K562 (cell line): ENCODE data around the gene UBR3. TPM values are rescaled to one million over a fixed set of nuclear protein-coding genes. Genes with fewer than 3 reads are reported as not detected.

Experiments used
- BRD9 ChIP-seq: fragments of 450-650 bp; IDR thresholded peaks from 2 replicates; pipeline ENCODE4 v1.6.1; 2018; ENCODE audit warnings: low read depth; ENCODE audit not compliant: partially characterized antibody
- CEBPB ChIP-seq: fragments of 450-650 bp; IDR thresholded peaks from 2 replicates; pipeline ENCODE4 v1.6.1; 2016; ENCODE audit warnings: missing genetic modification characterization, missing compliant biosample characterization
- CEBPG ChIP-seq, 3 experiments: fragments of 200-800 bp in 1 of 3; sonication (Bioruptor generic) in 1 of 3; sonication (generic) in 1 of 3; formaldehyde crosslinking in 1 of 3; IDR thresholded peaks in 2 of 3; conservative IDR thresholded peaks in 1 of 3; 2 replicates each; pipeline versions ENCODE4 v1.6.1 to v1.8.0; 2016 to 2022; ENCODE audit warnings: missing compliant biosample characterization in 2 of 3, missing genetic modification characterization in 2 of 3, mild to moderate bottlenecking in 1 of 3, missing genetic modification reagents in 1 of 3
- ELF1 ChIP-seq: fragments of 200-800 bp; sonication (Bioruptor generic); IDR thresholded peaks from 2 replicates; pipeline ENCODE4 v1.6.1; 2016; ENCODE audit warnings: missing genetic modification characterization, missing compliant biosample characterization
- HDGF ChIP-seq: fragments of 450-650 bp; IDR thresholded peaks from 2 replicates; pipeline ENCODE4 v1.6.1; 2016
- POU5F1 ChIP-seq: fragments of 150-350 bp; IDR thresholded peaks from 2 replicates; pipeline ENCODE4 v1.6.1; 2014; ENCODE audit warnings: borderline replicate concordance, low read length, low read depth, mild to moderate bottlenecking; ENCODE audit not compliant: partially characterized antibody
- TAF9B ChIP-seq: fragments of 450-650 bp; IDR thresholded peaks from 2 replicates; pipeline ENCODE4 v1.6.1; 2018; ENCODE audit warnings: mild to moderate bottlenecking; ENCODE audit not compliant: partially characterized antibody
- ZNF583 ChIP-seq: fragments of 250-450 bp; sonication (Bioruptor Pico); IDR thresholded peaks from 2 replicates; pipeline ENCODE4 v1.4.0; 2020
- ZNF740 ChIP-seq, 3 experiments: fragments of 200-800 bp in 1 of 3; sonication (Bioruptor generic) in 1 of 3; sonication (generic) in 1 of 3; formaldehyde crosslinking in 1 of 3; IDR thresholded peaks; 2 replicates each; pipeline versions ENCODE4 v1.6.1 to v1.8.0; 2016 to 2022; ENCODE audit warnings: mild to moderate bottlenecking in 2 of 3, missing compliant biosample characterization in 2 of 3, missing genetic modification characterization in 2 of 3, missing genetic modification reagents in 1 of 3
- polyA plus RNA-seq, 8 experiments: library from polyadenylated mRNA; depleted of rRNA in 4 of 8; stranded (reverse) in 5 of 8; unstranded in 3 of 8; fragments of >200 nt; fragmentation: Nextera tagmentation in 2 of 8; fragmentation: Illumina TruSeq in 1 of 8; extraction: Ambion mirVana in 2 of 8; extraction: Trizol in 1 of 8; gene quantifications; 2 replicates each; pipeline versions ENCODE4 v1.2.1 to v1.2.3, GENCODE V29; 2011 to 2014; ENCODE audit warnings: inconsistent platforms in 1 of 8, missing spikeins in 1 of 8
- total RNA-seq, 7 experiments: library from RNA; depleted of rRNA in 6 of 7; stranded (reverse); fragments of >200 nt in 6 of 7; fragmentation: Illumina TruSeq in 2 of 7; extraction: Trizol in 2 of 7; gene quantifications; 2 replicates each; pipeline versions ENCODE4 v1.2.1 to v1.2.3, GENCODE V29; 2011 to 2021; ENCODE audit warnings: low replicate concordance in 1 of 7
- TF ChIP-seq, protein P1 (sequence below): sonication (generic); formaldehyde crosslinking; IDR thresholded peaks from 2 replicates; pipeline ENCODE4 v1.8.1; 2023; ENCODE audit warnings: missing genetic modification reagents, mild to moderate bottlenecking, borderline replicate concordance
- TF ChIP-seq, protein P2 (sequence below): fragments of 250-450 bp; sonication (Bioruptor Pico); IDR thresholded peaks from 2 replicates; pipeline ENCODE4 v1.8.0; 2022; ENCODE audit warnings: moderate library complexity, mild to moderate bottlenecking, inconsistent platforms
- TF ChIP-seq, protein P3 (sequence below): sonication (generic); formaldehyde crosslinking; IDR thresholded peaks from 2 replicates; pipeline ENCODE4 v1.8.1; 2023; ENCODE audit warnings: mild to moderate bottlenecking, missing genetic modification reagents, moderate library complexity

Gene UBR3
- total and polyA plus RNA-seq, 9 of the 15 experiments (the other 6 are each of a cell fraction or from before 2014, with no cell fraction given), result 14.4 to 63.5 (median 40.4) TPM

- TF ChIP-seq ZNF740 (CRISPR knock-in tag; IDR thresholded peaks at IDR 0.05) (no peak), ZNF740 (tag; IDR thresholded peaks at IDR 0.05) (no peak), CEBPB (0 out of 2 replicates have a peak, but pooled peaks have one; percentile 12), HDGF (no peak), ZNF583 (CRISPR knock-in tag) (no peak), ELF1 (tag) (no peak), BRD9 (no peak), POU5F1 (no peak), CEBPG (CRISPR knock-in tag; IDR thresholded peaks at IDR 0.05) (no peak), CEBPG (tag; conservative IDR thresholded peaks at IDR 0.05 in 1 of 2, IDR thresholded peaks at IDR 0.05 in 1 of 2) (peak in 1 of 2 experiments; percentile 65; a peak in 2 of 4 replicates), TAF9B (no peak)
- TF ChIP-seq, protein P1, sequence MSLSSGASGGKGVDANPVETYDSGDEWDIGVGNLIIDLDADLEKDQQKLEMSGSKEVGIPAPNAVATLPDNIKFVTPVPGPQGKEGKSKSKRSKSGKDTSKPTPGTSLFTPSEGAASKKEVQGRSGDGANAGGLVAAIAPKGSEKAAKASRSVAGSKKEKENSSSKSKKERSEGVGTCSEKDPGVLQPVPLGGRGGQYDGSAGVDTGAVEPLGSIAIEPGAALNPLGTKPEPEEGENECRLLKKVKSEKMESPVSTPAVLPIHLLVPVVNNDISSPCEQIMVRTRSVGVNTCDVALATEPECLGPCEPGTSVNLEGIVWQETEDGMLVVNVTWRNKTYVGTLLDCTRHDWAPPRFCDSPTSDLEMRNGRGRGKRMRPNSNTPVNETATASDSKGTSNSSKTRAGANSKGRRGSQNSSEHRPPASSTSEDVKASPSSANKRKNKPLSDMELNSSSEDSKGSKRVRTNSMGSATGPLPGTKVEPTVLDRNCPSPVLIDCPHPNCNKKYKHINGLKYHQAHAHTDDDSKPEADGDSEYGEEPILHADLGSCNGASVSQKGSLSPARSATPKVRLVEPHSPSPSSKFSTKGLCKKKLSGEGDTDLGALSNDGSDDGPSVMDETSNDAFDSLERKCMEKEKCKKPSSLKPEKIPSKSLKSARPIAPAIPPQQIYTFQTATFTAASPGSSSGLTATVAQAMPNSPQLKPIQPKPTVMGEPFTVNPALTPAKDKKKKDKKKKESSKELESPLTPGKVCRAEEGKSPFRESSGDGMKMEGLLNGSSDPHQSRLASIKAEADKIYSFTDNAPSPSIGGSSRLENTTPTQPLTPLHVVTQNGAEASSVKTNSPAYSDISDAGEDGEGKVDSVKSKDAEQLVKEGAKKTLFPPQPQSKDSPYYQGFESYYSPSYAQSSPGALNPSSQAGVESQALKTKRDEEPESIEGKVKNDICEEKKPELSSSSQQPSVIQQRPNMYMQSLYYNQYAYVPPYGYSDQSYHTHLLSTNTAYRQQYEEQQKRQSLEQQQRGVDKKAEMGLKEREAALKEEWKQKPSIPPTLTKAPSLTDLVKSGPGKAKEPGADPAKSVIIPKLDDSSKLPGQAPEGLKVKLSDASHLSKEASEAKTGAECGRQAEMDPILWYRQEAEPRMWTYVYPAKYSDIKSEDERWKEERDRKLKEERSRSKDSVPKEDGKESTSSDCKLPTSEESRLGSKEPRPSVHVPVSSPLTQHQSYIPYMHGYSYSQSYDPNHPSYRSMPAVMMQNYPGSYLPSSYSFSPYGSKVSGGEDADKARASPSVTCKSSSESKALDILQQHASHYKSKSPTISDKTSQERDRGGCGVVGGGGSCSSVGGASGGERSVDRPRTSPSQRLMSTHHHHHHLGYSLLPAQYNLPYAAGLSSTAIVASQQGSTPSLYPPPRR (CRISPR knock-in tag), result no peak
- TF ChIP-seq, protein P2, sequence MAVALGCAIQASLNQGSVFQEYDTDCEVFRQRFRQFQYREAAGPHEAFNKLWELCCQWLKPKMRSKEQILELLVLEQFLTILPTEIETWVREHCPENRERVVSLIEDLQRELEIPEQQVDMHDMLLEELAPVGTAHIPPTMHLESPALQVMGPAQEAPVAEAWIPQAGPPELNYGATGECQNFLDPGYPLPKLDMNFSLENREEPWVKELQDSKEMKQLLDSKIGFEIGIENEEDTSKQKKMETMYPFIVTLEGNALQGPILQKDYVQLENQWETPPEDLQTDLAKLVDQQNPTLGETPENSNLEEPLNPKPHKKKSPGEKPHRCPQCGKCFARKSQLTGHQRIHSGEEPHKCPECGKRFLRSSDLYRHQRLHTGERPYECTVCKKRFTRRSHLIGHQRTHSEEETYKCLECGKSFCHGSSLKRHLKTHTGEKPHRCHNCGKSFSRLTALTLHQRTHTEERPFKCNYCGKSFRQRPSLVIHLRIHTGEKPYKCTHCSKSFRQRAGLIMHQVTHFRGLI (CRISPR knock-in tag), result no peak
- TF ChIP-seq, protein P3, sequence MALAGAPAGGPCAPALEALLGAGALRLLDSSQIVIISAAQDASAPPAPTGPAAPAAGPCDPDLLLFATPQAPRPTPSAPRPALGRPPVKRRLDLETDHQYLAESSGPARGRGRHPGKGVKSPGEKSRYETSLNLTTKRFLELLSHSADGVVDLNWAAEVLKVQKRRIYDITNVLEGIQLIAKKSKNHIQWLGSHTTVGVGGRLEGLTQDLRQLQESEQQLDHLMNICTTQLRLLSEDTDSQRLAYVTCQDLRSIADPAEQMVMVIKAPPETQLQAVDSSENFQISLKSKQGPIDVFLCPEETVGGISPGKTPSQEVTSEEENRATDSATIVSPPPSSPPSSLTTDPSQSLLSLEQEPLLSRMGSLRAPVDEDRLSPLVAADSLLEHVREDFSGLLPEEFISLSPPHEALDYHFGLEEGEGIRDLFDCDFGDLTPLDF (CRISPR knock-in tag), result no peak
Observed at GRCh38 chr2:170063456-170064235, 236.4 kb downstream of the UBR3 start (continued).
